Spleen (tissue), 7 donors: Measurements from ENCODE around the gene DHDH.
"Not testable (repeated sequence)": the region's sequence is repeated elsewhere in the genome, so short reads cannot be mapped to it uniquely, and the experiment has no call there.

Experiments
- POLR2A ChIP-seq, 3 donors: fragments of 450-650 bp; IDR thresholded peaks; one replicate each; pipeline ENCODE4 v1.5.1; 2017; ENCODE audit warnings: antibody characterized with exemption in 3 of 3, mild to moderate bottlenecking in 1 of 3
- TF ChIP-seq, protein P1 (sequence below), 11 experiments: fragments of 200-600 bp in 7 of 11; fragments of 450-650 bp in 4 of 11; sonication (generic) in 4 of 11; IDR thresholded peaks in 8 of 11; conservative IDR thresholded peaks in 3 of 11; 1 replicate in 7 of 11; 2 replicates in 4 of 11; pipeline versions ENCODE4 v1.4.0 to v1.8.0; 2016 to 2021; ENCODE audit warnings: antibody characterized with exemption in 11 of 11, inconsistent platforms in 4 of 11, mild to moderate bottlenecking in 1 of 11
- donor health status: DM: no; HTN: no; CAD: no; lungs with moderate emphysema.
- donor health status: DM: no; HTN: no; CAD: no.
- donor health status: DM: no; HTN: no; CAD: no.

DNA sequence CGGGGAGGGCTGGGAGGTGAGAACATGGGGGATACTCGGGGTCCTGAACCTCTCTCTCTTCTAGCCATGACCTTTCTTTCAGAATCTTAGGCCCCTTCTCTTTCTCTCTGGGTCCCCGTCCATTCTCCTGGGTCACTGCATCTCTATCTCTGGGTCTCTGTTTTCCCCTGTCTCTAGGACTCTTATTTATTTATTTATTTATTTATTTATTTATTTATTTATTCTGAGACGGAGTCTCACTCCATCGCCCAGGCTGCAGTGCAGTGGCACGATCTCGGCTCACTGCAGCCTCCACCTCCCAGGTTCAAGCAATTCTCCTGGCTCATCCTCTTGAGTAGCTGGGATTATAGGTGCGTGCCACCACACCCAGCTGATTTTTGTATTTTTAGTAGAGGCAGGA, 14.2 kb upstream of the DHDH start:
- not testable (repeated sequence) for TF ChIP-seq POLR2A (IDR thresholded peaks at IDR 0.05)
- TF ChIP-seq, protein P1, sequence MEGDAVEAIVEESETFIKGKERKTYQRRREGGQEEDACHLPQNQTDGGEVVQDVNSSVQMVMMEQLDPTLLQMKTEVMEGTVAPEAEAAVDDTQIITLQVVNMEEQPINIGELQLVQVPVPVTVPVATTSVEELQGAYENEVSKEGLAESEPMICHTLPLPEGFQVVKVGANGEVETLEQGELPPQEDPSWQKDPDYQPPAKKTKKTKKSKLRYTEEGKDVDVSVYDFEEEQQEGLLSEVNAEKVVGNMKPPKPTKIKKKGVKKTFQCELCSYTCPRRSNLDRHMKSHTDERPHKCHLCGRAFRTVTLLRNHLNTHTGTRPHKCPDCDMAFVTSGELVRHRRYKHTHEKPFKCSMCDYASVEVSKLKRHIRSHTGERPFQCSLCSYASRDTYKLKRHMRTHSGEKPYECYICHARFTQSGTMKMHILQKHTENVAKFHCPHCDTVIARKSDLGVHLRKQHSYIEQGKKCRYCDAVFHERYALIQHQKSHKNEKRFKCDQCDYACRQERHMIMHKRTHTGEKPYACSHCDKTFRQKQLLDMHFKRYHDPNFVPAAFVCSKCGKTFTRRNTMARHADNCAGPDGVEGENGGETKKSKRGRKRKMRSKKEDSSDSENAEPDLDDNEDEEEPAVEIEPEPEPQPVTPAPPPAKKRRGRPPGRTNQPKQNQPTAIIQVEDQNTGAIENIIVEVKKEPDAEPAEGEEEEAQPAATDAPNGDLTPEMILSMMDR (IDR thresholded peaks at IDR 0.05 in 8 of 11, conservative IDR thresholded peaks at IDR 0.05 in 3 of 11): not testable (repeated sequence)
